HepG2 (cell line): Measurements from ENCODE around the gene SLC2A4. TPM values are rescaled to one million over a fixed set of nuclear protein-coding genes. Genes with fewer than 3 reads are reported as not detected.

ENCODE experiments used
- CEBPB ChIP-seq: IDR thresholded peaks from 2 replicates; pipeline ENCODE4 v1.6.1; 2011; ENCODE audit warnings: low read depth, low read length, improper control_type of control experiment, borderline replicate concordance
- FOXO1 ChIP-seq: sonication (generic); formaldehyde crosslinking; IDR thresholded peaks from 2 replicates; pipeline ENCODE4 v1.4.0; 2020; ENCODE audit warnings: missing genetic modification reagents
- GABPB1 ChIP-seq: IDR thresholded peaks from 2 replicates; pipeline ENCODE4 v1.6.1; 2016; ENCODE audit warnings: mild to moderate bottlenecking, missing genetic modification reagents, moderate library complexity, missing compliant biosample characterization
- NFYB ChIP-seq: sonication (generic); formaldehyde crosslinking; IDR thresholded peaks from 2 replicates; pipeline ENCODE4 v1.4.0; 2020; ENCODE audit warnings: missing genetic modification reagents
- PPARG ChIP-seq: conservative IDR thresholded peaks from 2 replicates; pipeline ENCODE4 v1.6.1; 2016; ENCODE audit warnings: missing biosample characterization, missing genetic modification reagents
- REL ChIP-seq: sonication (generic); formaldehyde crosslinking; conservative IDR thresholded peaks from 2 replicates; pipeline ENCODE4 v1.8.0; 2022; ENCODE audit warnings: mild to moderate bottlenecking, missing genetic modification reagents, moderate library complexity
- SOX6 ChIP-seq, 2 experiments: fragments of 450-650 bp in 1 of 2; sonication (generic) in 1 of 2; formaldehyde crosslinking in 1 of 2; IDR thresholded peaks; 2 replicates each; pipeline versions ENCODE4 v1.4.0 to v1.6.1; 2017 to 2020; ENCODE audit warnings: antibody characterized with exemption in 1 of 2, mild to moderate bottlenecking in 1 of 2, missing genetic modification reagents in 1 of 2
- ZFP36 ChIP-seq: fragments of 150-350 bp; IDR thresholded peaks from 2 replicates; pipeline ENCODE4 v1.6.1; 2018; ENCODE audit warnings: borderline replicate concordance, low read length, low read depth; ENCODE audit not compliant: partially characterized antibody
- ZNF383 ChIP-seq: sonication (generic); formaldehyde crosslinking; IDR thresholded peaks from 2 replicates; pipeline ENCODE4 v1.4.0; 2020; ENCODE audit warnings: missing genetic modification reagents, mild to moderate bottlenecking, borderline replicate concordance
- ZNF605 ChIP-seq: sonication (generic); formaldehyde crosslinking; IDR thresholded peaks from 2 replicates; pipeline ENCODE4 v1.8.0; 2022; ENCODE audit warnings: mild to moderate bottlenecking, missing genetic modification reagents
- ZNF607 ChIP-seq: sonication (generic); formaldehyde crosslinking; IDR thresholded peaks from 2 replicates; pipeline ENCODE4 v1.5.1; 2020; ENCODE audit warnings: missing genetic modification reagents, mild to moderate bottlenecking, borderline replicate concordance
- ZSCAN25 ChIP-seq: sonication (generic); formaldehyde crosslinking; IDR thresholded peaks from 2 replicates; pipeline ENCODE4 v1.8.0; 2022; ENCODE audit warnings: mild to moderate bottlenecking, missing genetic modification reagents
- polyA plus RNA-seq, 8 experiments: library from polyadenylated mRNA; depleted of rRNA in 3 of 8; stranded (reverse) in 7 of 8; unstranded in 1 of 8; fragments of >200 nt; fragmentation: Illumina TruSeq in 4 of 8; extraction: Trizol in 4 of 8; gene quantifications; 2 replicates each; pipeline versions ENCODE4 v1.2.1 to v1.2.3, GENCODE V29; 2011 to 2016; ENCODE audit warnings: low read depth in 4 of 8, missing spikeins in 1 of 8, mixed read lengths in 1 of 8; ENCODE audit not compliant: insufficient read depth in 1 of 8
- total RNA-seq, 5 experiments: library from RNA; depleted of rRNA; stranded (reverse); fragments of >200 nt; fragmentation: Illumina TruSeq; extraction: Trizol; gene quantifications; 2 replicates each; pipeline ENCODE4 v1.2.3, GENCODE V29; 2016; ENCODE audit warnings: low read depth in 1 of 5
- TF ChIP-seq, protein P1 (sequence below): sonication (generic); formaldehyde crosslinking; IDR thresholded peaks from 2 replicates; pipeline ENCODE4 v1.8.0; 2022; ENCODE audit warnings: missing genetic modification reagents, mild to moderate bottlenecking, inconsistent platforms, borderline replicate concordance
- TF ChIP-seq, protein P2 (sequence below): sonication (generic); formaldehyde crosslinking; IDR thresholded peaks from 2 replicates; pipeline ENCODE4 v1.5.1; 2020; ENCODE audit warnings: missing genetic modification reagents, mild to moderate bottlenecking, borderline replicate concordance
- TF ChIP-seq, protein P3 (sequence below): sonication (generic); formaldehyde crosslinking; IDR thresholded peaks from 2 replicates; pipeline ENCODE4 v1.8.0; 2022; ENCODE audit warnings: mild to moderate bottlenecking, missing genetic modification reagents; ENCODE audit not compliant: insufficient replicate concordance
- TF ChIP-seq, protein P4 (sequence below): sonication (generic); formaldehyde crosslinking; IDR thresholded peaks from 2 replicates; pipeline ENCODE4 v1.8.0; 2023; ENCODE audit warnings: mild to moderate bottlenecking, missing genetic modification reagents
- TF ChIP-seq, protein P5 (sequence below): sonication (generic); formaldehyde crosslinking; IDR thresholded peaks from 2 replicates; pipeline ENCODE4 v1.4.0; 2020; ENCODE audit warnings: missing genetic modification reagents, borderline replicate concordance
- TF ChIP-seq, protein P6 (sequence below): sonication (generic); formaldehyde crosslinking; IDR thresholded peaks from 2 replicates; pipeline ENCODE4 v1.5.1; 2020; ENCODE audit warnings: mild to moderate bottlenecking, missing genetic modification reagents, borderline replicate concordance

SLC2A4 gene
- total and polyA plus RNA-seq, 2 of the 13 experiments (the other 11 are each of a cell fraction or from before 2014, with no cell fraction given), result 4.9 to 5.8 TPM

DNA sequence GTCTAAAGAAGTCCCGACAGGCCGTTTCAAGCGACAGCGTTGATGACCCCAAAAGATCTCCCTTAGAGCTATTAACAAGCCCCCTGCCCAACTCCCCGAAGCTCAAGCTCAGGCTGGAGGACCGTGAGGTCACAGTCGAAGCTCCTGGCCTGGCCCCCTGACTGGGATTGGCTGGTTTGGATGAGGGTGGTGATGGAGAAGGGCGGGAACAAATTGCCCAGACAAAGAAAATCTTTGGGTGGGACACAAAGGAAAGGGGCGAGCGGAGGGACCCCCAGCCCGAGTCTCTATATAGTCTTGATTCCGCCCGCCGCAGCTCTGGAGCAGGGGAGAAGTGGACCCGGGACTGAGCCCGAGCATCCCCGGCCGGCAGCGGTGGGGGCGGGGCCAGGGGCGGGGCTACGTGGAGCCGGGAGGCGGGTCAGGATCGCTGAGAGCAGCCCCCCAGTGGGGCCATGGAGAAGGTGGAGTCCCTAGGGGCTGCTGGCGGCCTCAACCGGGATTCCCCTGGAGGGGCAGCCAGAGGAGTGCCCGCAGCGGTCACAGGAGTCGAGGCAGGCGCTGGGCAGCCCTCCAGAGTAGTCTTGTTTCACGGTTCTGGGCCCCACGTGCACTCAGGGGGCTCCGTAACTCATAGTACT lies 48.6 kb downstream of the SLC2A4 start (continued):
- TF ChIP-seq, protein P1, sequence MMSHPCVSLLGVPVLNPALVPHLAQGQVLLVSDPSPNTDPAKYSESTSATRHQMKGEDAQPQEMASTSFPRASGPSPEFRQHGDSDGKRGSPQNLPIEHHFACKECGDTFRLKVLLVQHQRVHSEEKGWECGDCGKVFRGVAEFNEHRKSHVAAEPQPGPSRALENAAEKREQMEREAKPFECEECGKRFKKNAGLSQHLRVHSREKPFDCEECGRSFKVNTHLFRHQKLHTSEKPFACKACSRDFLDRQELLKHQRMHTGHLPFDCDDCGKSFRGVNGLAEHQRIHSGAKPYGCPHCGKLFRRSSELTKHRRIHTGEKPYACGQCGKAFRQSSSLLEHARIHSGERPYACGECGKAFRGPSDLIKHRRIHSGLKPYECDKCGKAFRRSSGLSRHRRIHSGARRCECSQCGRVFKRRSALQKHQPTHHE (CRISPR knock-in tag), result no peak
- TF ChIP-seq ZSCAN25, result no peak
- TF ChIP-seq, protein P2, sequence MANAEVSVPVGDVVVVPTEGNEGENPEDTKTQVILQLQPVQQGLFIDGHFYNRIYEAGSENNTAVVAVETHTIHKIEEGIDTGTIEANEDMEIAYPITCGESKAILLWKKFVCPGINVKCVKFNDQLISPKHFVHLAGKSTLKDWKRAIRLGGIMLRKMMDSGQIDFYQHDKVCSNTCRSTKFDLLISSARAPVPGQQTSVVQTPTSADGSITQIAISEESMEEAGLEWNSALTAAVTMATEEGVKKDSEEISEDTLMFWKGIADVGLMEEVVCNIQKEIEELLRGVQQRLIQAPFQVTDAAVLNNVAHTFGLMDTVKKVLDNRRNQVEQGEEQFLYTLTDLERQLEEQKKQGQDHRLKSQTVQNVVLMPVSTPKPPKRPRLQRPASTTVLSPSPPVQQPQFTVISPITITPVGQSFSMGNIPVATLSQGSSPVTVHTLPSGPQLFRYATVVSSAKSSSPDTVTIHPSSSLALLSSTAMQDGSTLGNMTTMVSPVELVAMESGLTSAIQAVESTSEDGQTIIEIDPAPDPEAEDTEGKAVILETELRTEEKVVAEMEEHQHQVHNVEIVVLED, result no peak
- no peak for TF ChIP-seq ZNF607 (CRISPR knock-in tag)
- no peak for TF ChIP-seq FOXO1 (CRISPR knock-in tag)
- TF ChIP-seq ZNF605 (CRISPR knock-in tag), result peak; percentile 45; the same call in 1 of the 2 replicates
- TF ChIP-seq, protein P3, sequence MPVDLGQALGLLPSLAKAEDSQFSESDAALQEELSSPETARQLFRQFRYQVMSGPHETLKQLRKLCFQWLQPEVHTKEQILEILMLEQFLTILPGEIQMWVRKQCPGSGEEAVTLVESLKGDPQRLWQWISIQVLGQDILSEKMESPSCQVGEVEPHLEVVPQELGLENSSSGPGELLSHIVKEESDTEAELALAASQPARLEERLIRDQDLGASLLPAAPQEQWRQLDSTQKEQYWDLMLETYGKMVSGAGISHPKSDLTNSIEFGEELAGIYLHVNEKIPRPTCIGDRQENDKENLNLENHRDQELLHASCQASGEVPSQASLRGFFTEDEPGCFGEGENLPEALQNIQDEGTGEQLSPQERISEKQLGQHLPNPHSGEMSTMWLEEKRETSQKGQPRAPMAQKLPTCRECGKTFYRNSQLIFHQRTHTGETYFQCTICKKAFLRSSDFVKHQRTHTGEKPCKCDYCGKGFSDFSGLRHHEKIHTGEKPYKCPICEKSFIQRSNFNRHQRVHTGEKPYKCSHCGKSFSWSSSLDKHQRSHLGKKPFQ (CRISPR knock-in tag), result peak; percentile 61
- TF ChIP-seq, protein P4, sequence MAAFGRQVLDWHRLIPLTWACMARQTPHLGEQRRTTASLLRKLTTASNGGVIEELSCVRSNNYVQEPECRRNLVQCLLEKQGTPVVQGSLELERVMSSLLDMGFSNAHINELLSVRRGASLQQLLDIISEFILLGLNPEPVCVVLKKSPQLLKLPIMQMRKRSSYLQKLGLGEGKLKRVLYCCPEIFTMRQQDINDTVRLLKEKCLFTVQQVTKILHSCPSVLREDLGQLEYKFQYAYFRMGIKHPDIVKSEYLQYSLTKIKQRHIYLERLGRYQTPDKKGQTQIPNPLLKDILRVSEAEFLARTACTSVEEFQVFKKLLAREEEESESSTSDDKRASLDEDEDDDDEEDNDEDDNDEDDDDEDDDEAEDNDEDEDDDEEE (CRISPR knock-in tag), result 0 out of 2 replicates have a peak, but pooled peaks have one; percentile 47
- TF ChIP-seq, protein P5, sequence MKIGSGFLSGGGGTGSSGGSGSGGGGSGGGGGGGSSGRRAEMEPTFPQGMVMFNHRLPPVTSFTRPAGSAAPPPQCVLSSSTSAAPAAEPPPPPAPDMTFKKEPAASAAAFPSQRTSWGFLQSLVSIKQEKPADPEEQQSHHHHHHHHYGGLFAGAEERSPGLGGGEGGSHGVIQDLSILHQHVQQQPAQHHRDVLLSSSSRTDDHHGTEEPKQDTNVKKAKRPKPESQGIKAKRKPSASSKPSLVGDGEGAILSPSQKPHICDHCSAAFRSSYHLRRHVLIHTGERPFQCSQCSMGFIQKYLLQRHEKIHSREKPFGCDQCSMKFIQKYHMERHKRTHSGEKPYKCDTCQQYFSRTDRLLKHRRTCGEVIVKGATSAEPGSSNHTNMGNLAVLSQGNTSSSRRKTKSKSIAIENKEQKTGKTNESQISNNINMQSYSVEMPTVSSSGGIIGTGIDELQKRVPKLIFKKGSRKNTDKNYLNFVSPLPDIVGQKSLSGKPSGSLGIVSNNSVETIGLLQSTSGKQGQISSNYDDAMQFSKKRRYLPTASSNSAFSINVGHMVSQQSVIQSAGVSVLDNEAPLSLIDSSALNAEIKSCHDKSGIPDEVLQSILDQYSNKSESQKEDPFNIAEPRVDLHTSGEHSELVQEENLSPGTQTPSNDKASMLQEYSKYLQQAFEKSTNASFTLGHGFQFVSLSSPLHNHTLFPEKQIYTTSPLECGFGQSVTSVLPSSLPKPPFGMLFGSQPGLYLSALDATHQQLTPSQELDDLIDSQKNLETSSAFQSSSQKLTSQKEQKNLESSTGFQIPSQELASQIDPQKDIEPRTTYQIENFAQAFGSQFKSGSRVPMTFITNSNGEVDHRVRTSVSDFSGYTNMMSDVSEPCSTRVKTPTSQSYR, result no peak
- no peak for TF ChIP-seq SOX6 (IDR thresholded peaks at IDR 0.05)
- no peak for TF ChIP-seq SOX6 (CRISPR knock-in tag; IDR thresholded peaks at IDR 0.05)
- peak; percentile 79 for TF ChIP-seq NFYB (CRISPR knock-in tag)
- TF ChIP-seq, protein P6, sequence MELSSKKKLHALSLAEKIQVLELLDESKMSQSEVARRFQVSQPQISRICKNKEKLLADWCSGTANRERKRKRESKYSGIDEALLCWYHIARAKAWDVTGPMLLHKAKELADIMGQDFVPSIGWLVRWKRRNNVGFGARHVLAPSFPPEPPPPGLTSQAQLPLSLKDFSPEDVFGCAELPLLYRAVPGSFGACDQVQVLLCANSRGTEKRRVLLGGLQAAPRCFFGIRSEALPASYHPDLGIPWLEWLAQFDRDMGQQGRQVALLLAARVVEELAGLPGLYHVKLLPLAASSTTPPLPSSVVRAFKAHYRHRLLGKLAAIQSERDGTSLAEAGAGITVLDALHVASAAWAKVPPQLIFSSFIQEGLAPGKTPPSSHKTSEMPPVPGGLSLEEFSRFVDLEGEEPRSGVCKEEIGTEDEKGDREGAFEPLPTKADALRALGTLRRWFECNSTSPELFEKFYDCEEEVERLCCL (CRISPR knock-in tag), result no peak
- TF ChIP-seq CEBPB, result no peak
- TF ChIP-seq ZFP36, result no peak
- no peak for TF ChIP-seq ZNF383 (CRISPR knock-in tag)
- TF ChIP-seq GABPB1 (CRISPR knock-in tag), result 0 out of 2 replicates have a peak, but pooled peaks have one; percentile 8
- TF ChIP-seq REL (CRISPR knock-in tag), result no peak
- no peak for TF ChIP-seq PPARG (CRISPR knock-in tag)
